KOPT-K1 (cell line): Measurements from ENCODE around the gene PERP.
"Not testable (repeated sequence)": the region's sequence is repeated elsewhere in the genome, so short reads cannot be mapped to it uniquely, and the experiment has no call there.

Experiments
- H3K27ac ChIP-seq: fragments of 200-600 bp; sonication (generic); 2 replicates; pipeline ENCODE4 v1.5.1; 2016; ENCODE audit warnings: antibody characterized with exemption, mild to moderate bottlenecking, low read depth, low read length; ENCODE audit not compliant: poor library complexity, severe bottlenecking
- H3K36me3 ChIP-seq: fragments of 200-600 bp; sonication (generic); 2 replicates; pipeline ENCODE4 v1.5.1; 2017; ENCODE audit warnings: antibody characterized with exemption, mild to moderate bottlenecking, low read length, moderate library complexity; ENCODE audit not compliant: insufficient read depth
- H3K9me3 ChIP-seq: fragments of 200-600 bp; sonication (generic); 2 replicates; pipeline ENCODE4 v1.5.1; 2017; ENCODE audit warnings: antibody characterized with exemption, low read length, mild to moderate bottlenecking; ENCODE audit not compliant: insufficient read depth, poor library complexity, severe bottlenecking

The PERP gene

DNA sequence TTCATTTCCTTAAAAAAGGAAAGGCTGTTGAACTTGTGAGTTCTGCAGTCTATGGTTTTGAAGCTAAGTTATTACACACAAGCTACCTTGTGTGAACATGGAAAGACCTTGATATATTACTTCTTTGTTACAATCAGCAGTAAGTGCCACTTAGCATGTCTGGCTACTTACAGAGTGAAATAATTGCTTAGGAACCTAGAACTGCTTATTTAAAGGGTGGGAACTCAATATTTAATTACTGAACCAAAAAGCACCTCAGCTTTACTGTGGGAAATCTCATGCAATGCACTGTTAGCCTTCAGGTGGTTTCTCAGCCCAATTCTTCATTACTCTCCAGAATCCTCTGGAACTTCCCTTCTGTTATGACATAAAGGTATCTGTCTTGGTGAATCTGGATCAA, 17.9 kb downstream of the PERP start:
- Histone ChIP-seq H3K36me3 (no peaks in the 10 kb centered on the region), H3K9me3 (no peaks in the 10 kb centered on the region), H3K27ac (no peak overlapping the region)

DNA sequence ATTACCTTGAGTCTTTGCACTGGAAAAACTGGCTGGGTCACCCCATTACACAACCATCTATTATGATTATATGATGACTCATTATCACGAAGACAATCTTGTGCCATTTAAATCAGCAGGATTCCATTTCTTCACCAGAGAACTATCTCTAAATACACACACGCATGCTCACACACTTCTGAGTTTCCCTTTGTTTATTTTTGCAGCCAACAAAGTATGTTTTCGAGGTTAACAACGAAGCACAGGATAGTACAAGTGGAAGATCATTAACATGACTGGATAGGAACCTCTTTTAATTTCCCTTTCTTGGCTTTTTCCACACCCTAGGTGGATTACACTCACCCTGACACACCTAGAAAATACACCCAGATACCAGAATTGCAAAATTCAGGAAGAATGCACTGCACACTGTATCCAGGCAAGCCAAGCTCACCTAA, 18.9 kb downstream of the PERP start:
- H3K9me3 ChIP-seq, result no peaks in the 10 kb centered on the region
- no peak overlapping the region for H3K27ac ChIP-seq
- no peaks in the 10 kb centered on the region for H3K36me3 ChIP-seq

GRCh38 chr6:138087593-138088325, 19.5 kb downstream of the PERP start:
- Histone ChIP-seq H3K27ac (no peak overlapping the region), H3K36me3 (no peaks in the 10 kb centered on the region), H3K9me3 (no peaks in the 10 kb centered on the region)

- Histone ChIP-seq H3K27ac (no peak overlapping the region), H3K9me3 (no peaks in the 10 kb centered on the region), H3K36me3 (no peaks in the 10 kb centered on the region)
Observed at GRCh38 chr6:138086573-138087196, 20.5 kb downstream of the PERP start.

GRCh38 chr6:138085839-138086222, 21.4 kb downstream of the PERP start:
- no peaks in the 10 kb centered on the region for H3K36me3 ChIP-seq
- H3K9me3 ChIP-seq, result no peaks in the 10 kb centered on the region
- H3K27ac ChIP-seq, result no peak overlapping the region

GRCh38 chr6:138084904-138085838, 22.0 kb downstream of the PERP start:
- H3K27ac ChIP-seq, result no peak overlapping the region

GRCh38 chr6:138082232-138082631, 25.0 kb downstream of the PERP start:
- no peak overlapping the region for H3K27ac ChIP-seq
- H3K9me3 ChIP-seq, result no peaks in the 10 kb centered on the region
- no peaks in the 10 kb centered on the region for H3K36me3 ChIP-seq

More at GRCh38 chr6:138084904-138085838, 22.0 kb downstream of the PERP start:
- Histone ChIP-seq H3K36me3 (no peaks in the 10 kb centered on the region), H3K9me3 (no peaks in the 10 kb centered on the region)

DNA sequence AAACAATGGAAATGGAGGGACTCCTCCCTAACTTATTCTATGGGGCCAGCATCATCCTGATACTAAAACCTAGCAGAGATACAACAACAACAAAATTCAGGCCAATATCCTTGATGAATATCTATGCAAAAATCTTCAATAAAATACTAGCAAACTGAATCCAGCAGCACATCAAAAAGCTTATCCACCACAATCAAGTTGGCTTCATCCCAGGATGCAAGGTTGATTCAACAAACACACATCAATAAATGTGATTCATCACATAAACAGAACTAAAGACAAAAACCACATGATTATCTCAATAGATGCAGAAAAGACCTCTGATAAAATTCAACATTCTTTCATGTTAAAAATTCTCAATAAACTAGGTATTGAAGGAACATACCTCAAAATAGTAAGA, 27.7 kb downstream of the PERP start:
- not testable (repeated sequence) for H3K36me3 ChIP-seq, H3K27ac ChIP-seq, H3K9me3 ChIP-seq

DNA sequence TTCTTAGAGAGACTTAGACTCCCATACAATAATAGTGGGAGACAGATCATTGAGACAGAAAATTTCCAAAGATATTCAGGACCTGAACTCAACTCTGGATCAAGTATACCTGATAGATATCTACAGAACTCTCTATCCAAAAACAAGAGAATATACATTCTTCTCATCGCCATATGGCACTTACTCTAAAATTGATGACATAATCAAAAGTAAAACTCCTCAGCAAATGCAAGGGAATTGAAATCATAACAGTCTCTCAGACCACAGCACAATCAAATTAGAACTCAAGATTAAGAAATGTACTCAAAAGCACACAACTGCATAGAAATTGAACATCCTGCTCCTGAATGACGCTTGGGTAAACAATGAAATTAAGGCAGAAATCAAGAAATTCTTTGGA, 28.7 kb downstream of the PERP start:
- H3K9me3 ChIP-seq, result peaks cover 9% of the 10 kb centered on the region
- no peaks in the 10 kb centered on the region for H3K36me3 ChIP-seq
- no peak overlapping the region for H3K27ac ChIP-seq

- no peak overlapping the region for H3K27ac ChIP-seq
- peaks cover 15% of the 10 kb centered on the region for H3K9me3 ChIP-seq
- H3K36me3 ChIP-seq, result no peaks in the 10 kb centered on the region
Observed at GRCh38 chr6:138073264-138073663, 34.0 kb downstream of the PERP start.

DNA sequence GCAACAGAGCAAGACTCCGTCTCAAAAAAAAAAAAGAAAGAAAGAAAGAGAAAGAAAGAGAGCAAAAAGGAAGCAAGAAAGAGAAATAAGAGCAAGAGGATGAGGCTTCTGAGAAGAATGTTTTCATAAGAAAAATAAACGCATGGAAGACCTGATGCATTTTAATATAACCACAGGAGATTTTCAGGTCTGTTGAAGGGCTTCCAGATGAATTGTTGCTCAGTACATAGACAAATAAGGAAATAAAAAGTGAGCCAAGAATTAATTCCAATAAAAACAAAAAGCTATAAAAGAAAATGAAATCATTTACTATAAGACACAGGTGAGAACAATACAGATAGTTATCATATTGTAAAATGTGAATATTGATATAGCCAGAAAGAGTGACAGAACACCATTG, 43.5 kb downstream of the PERP start:
- H3K27ac ChIP-seq, result no peak overlapping the region
- H3K36me3 ChIP-seq, result no peaks in the 10 kb centered on the region
- H3K9me3 ChIP-seq, result no peaks in the 10 kb centered on the region

DNA sequence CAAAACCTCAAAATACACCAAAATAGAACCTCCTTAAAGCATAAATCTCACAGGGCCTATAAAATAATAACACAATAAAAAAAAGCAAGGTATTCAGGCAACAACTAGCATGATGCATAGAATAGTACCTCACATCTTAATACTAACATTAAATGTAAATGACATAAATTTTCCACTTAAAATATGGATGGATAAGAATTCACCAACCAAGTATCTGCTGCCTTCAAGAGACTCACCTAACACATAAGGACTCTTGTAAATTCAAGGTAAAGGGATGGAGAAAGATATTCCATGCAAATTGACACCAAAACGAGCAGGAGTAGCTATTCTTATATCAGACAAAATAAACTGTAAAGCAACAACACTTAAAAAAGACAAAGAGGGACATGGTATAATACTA, 52.2 kb downstream of the PERP start:
- H3K36me3 ChIP-seq, result no peaks in the 10 kb centered on the region
- H3K9me3 ChIP-seq, result peaks cover 5% of the 10 kb centered on the region
- no peak overlapping the region for H3K27ac ChIP-seq

- Histone ChIP-seq H3K36me3 (no peaks in the 10 kb centered on the region), H3K9me3 (peaks cover 5% of the 10 kb centered on the region), H3K27ac (no peak overlapping the region)
Observed at GRCh38 chr6:138052783-138053182, 54.4 kb downstream of the PERP start.

DNA sequence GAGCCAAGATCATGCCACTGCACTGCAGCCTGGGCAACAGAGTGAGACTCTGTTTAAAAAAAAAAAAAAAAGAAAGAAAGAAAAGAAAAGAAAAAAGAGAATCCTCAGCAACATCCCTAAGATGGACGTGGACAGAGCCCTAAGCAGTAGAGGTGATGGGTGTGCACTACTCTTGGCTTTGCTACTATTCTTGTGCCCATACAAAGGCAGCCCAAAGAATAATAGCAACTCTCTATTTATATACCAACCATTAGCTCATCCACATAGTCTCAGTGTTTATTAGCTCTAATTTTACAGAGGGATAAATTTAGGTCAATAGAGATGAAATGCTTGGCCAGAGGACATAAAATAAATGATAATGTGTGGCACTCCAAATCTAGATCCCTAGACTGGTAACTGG, 62.2 kb downstream of the PERP start:
- Histone ChIP-seq H3K27ac (no peak overlapping the region), H3K9me3 (no peaks in the 10 kb centered on the region), H3K36me3 (no peaks in the 10 kb centered on the region)

- Histone ChIP-seq H3K36me3 (no peaks in the 10 kb centered on the region), H3K9me3 (no peaks in the 10 kb centered on the region), H3K27ac (no peak overlapping the region)
Observed at GRCh38 chr6:138044458-138044857, 62.8 kb downstream of the PERP start.
